Thoracic aorta (tissue), 2 donors: Measurements from ENCODE around the gene IZUMO4. TPM values are rescaled to one million over a fixed set of nuclear protein-coding genes. Genes with fewer than 3 reads are reported as not detected.
A peak's percentile ranks its signal among the peaks of the same experiment; 100 is the strongest.

ENCODE experiments used
- ATAC-seq: fragments of 150-250 bp; one replicate; pipeline ENCODE4 v1.8.0; 2017; ENCODE audit warnings: low read depth; ENCODE audit not compliant: insufficient number of reproducible peaks, low FRiP score
- DNase-seq: peaks from one replicate; pipeline ENCODE4 v3.0.0-alpha.2; 2020; ENCODE audit warnings: low spot score
- H3K27ac ChIP-seq, 2 donors: fragments of 200-600 bp; sonication (generic); 1 replicate in 1 of 2; 2 replicates in 1 of 2; pipeline ENCODE4 v1.5.1; 2016; ENCODE audit warnings: mild to moderate bottlenecking in 2 of 2, moderate library complexity in 2 of 2
- H3K27me3 ChIP-seq: fragments of 200-600 bp; sonication (generic); replicated peaks from 2 replicates; pipeline ENCODE4 v1.6.0; 2016; ENCODE audit warnings: mild to moderate bottlenecking; ENCODE audit not compliant: insufficient read depth
- H3K36me3 ChIP-seq: fragments of 200-600 bp; sonication (generic); one replicate; pipeline ENCODE4 v1.5.1; 2016
- H3K4me1 ChIP-seq, 2 donors: fragments of 200-600 bp; sonication (generic); 1 replicate in 1 of 2; 2 replicates in 1 of 2; pipeline versions ENCODE4 v1.5.1 to v1.6.0; 2016; ENCODE audit warnings: low read depth in 2 of 2, mild to moderate bottlenecking in 1 of 2; ENCODE audit not compliant: control insufficient read depth in 1 of 2
- H3K4me3 ChIP-seq: fragments of 200-600 bp; sonication (generic); 2 replicates; pipeline ENCODE4 v1.5.1; 2016; ENCODE audit warnings: mild to moderate bottlenecking
- H3K9me3 ChIP-seq: fragments of 200-600 bp; sonication (generic); 2 replicates; pipeline ENCODE4 v1.5.1; 2016
- CTCF ChIP-seq: fragments of 200-600 bp; sonication (generic); IDR thresholded peaks from one replicate; pipeline ENCODE4 v1.5.1; 2019; ENCODE audit warnings: antibody characterized with exemption
- total RNA-seq, 2 donors: library from RNA; depleted of rRNA; stranded (reverse); fragments of >200 nt; gene quantifications; one replicate each; pipeline versions ENCODE4 v1.1.0 to v1.2.3, GENCODE V29; 2016

The IZUMO4 gene
- total RNA-seq, 2 donors from 2014 or later: 3.1 to 6.1 TPM

GRCh38 chr19:2114218-2114617 lies 17.5 kb downstream of the IZUMO4 start:
- no peak for TF ChIP-seq CTCF
- Histone ChIP-seq H3K9me3 (no peaks in the 10 kb centered on the region), H3K4me1 (peaks cover 0 to 4% of the 10 kb centered on the region in 2 donors), H3K4me3 (no peak overlapping the region), H3K27me3 (no peaks in the 10 kb centered on the region), H3K27ac (peak overlapping the region in 1 of 2 donors; percentile 65), H3K36me3 (peaks cover 94% of the 10 kb centered on the region)
- DNase-seq (no peak), ATAC-seq (no peak)

GRCh38 chr19:2114821-2115220 lies 18.1 kb downstream of the IZUMO4 start:
- H3K27ac ChIP-seq: no peak overlapping the region
- no peak for TF ChIP-seq CTCF
- ATAC-seq (no peak), DNase-seq (no peak)
- no peaks in the 10 kb centered on the region for H3K27me3 ChIP-seq
- no peak overlapping the region for H3K4me3 ChIP-seq
- peaks cover 92% of the 10 kb centered on the region for H3K36me3 ChIP-seq
- peaks cover 0 to 4% of the 10 kb centered on the region in 2 donors for H3K4me1 ChIP-seq
- no peaks in the 10 kb centered on the region for H3K9me3 ChIP-seq

- H3K27ac ChIP-seq: no peak overlapping the region
- TF ChIP-seq CTCF: no peak
- DNase-seq (no peak), ATAC-seq (no peak)
- peaks cover 92% of the 10 kb centered on the region for H3K36me3 ChIP-seq
- no peaks in the 10 kb centered on the region for H3K9me3 ChIP-seq
- H3K4me3 ChIP-seq: no peak overlapping the region
- peaks cover 0 to 4% of the 10 kb centered on the region in 2 donors for H3K4me1 ChIP-seq
- H3K27me3 ChIP-seq: no peaks in the 10 kb centered on the region
Observed at GRCh38 chr19:2115324-2115723, 18.6 kb downstream of the IZUMO4 start.

- ATAC-seq (no peak), DNase-seq (no peak)
- Histone ChIP-seq H3K4me1 (peaks cover 0 to 4% of the 10 kb centered on the region in 2 donors), H3K36me3 (peaks cover 92% of the 10 kb centered on the region), H3K9me3 (no peaks in the 10 kb centered on the region), H3K4me3 (no peak overlapping the region), H3K27ac (no peak overlapping the region), H3K27me3 (no peaks in the 10 kb centered on the region)
- TF ChIP-seq CTCF: no peak
Observed at GRCh38 chr19:2115911-2116426, 19.3 kb downstream of the IZUMO4 start.

GRCh38 chr19:2116507-2116906 lies 19.8 kb downstream of the IZUMO4 start:
- H3K36me3 ChIP-seq: peaks cover 91% of the 10 kb centered on the region
- no peaks in the 10 kb centered on the region for H3K9me3 ChIP-seq
- ATAC-seq (no peak), DNase-seq (no peak)
- TF ChIP-seq CTCF: no peak
- H3K27me3 ChIP-seq: no peaks in the 10 kb centered on the region
- H3K4me1 ChIP-seq: peaks cover 0 to 4% of the 10 kb centered on the region in 2 donors
- no peak overlapping the region for H3K4me3 ChIP-seq
- no peak overlapping the region for H3K27ac ChIP-seq
